Gastroesophageal sphincter (tissue), 3 donors: Measurements from ENCODE around the gene DECR2.

Experiments used
- EP300 ChIP-seq: sonication (generic); formaldehyde crosslinking; IDR thresholded peaks from one replicate; pipeline ENCODE4 v1.6.1; 2017; ENCODE audit warnings: antibody characterized with exemption, mild to moderate bottlenecking
- POLR2A ChIP-seq, 2 donors: fragments of 450-650 bp; IDR thresholded peaks; one replicate each; pipeline ENCODE4 v1.6.1; 2017; ENCODE audit warnings: antibody characterized with exemption in 2 of 2, mild to moderate bottlenecking in 2 of 2, moderate library complexity in 1 of 2
- TF ChIP-seq, protein P1 (sequence below), 4 experiments: fragments of 200-600 bp in 2 of 4; fragments of 450-650 bp in 2 of 4; sonication (generic) in 1 of 4; IDR thresholded peaks; one replicate each; pipeline ENCODE4 v1.5.1; 2017 to 2019; ENCODE audit warnings: antibody characterized with exemption in 4 of 4, mild to moderate bottlenecking in 2 of 4, moderate library complexity in 2 of 4

DNA sequence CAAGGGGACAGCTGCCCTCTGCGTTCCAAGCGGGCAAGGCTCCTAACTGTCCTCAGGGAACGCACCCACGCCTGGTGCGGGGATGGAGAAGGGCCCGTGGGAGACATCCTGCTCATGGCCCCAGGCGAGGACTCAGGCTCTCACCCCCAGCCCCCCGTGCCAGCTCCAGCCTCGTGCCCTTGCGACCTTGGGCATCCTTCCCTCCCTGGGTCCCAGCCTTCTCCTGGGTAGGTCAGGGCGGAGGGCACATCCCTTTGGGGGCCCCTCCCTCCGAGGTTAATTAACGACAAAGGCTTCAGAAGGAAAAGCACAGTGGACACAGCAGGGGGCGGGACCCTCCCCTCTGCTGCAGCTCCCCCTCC, 22.9 kb upstream of the DECR2 start:
- TF ChIP-seq EP300, result no peak
- no peak for TF ChIP-seq POLR2A (IDR thresholded peaks at IDR 0.05)
- TF ChIP-seq, protein P1, sequence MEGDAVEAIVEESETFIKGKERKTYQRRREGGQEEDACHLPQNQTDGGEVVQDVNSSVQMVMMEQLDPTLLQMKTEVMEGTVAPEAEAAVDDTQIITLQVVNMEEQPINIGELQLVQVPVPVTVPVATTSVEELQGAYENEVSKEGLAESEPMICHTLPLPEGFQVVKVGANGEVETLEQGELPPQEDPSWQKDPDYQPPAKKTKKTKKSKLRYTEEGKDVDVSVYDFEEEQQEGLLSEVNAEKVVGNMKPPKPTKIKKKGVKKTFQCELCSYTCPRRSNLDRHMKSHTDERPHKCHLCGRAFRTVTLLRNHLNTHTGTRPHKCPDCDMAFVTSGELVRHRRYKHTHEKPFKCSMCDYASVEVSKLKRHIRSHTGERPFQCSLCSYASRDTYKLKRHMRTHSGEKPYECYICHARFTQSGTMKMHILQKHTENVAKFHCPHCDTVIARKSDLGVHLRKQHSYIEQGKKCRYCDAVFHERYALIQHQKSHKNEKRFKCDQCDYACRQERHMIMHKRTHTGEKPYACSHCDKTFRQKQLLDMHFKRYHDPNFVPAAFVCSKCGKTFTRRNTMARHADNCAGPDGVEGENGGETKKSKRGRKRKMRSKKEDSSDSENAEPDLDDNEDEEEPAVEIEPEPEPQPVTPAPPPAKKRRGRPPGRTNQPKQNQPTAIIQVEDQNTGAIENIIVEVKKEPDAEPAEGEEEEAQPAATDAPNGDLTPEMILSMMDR (IDR thresholded peaks at IDR 0.05), result no peak
